Small intestine (tissue), 16 donors: ENCODE data around the gene RAB42. TPM values are rescaled to one million over a fixed set of nuclear protein-coding genes. Genes with fewer than 3 reads are reported as not detected.
A peak's percentile ranks its signal among the peaks of the same experiment; 100 is the strongest.

Source experiments
- DNase-seq, 2 donors: peaks; one replicate each; pipeline versions ENCODE4 v3.0.0 to v3.0.0-alpha.2; 2013
- FAIRE-seq: peaks from 2 replicates; lab custom pipeline; 2012; peaks lifted over from hg19 to GRCh38; lab: Jason Lieb, UNC
- H3K27ac ChIP-seq, 3 donors: one replicate each; pipeline ENCODE4 v1.5.1; 2013; ENCODE audit warnings: low read length in 2 of 3, mild to moderate bottlenecking in 2 of 3, control low read depth in 1 of 3, inconsistent platforms in 1 of 3, low read depth in 1 of 3, moderate library complexity in 1 of 3
- H3K27me3 ChIP-seq, 3 donors: one replicate each; pipeline ENCODE4 v1.6.1; 2013; ENCODE audit warnings: low read length in 3 of 3, inconsistent platforms in 1 of 3; ENCODE audit not compliant: control insufficient read depth in 3 of 3, insufficient read depth in 3 of 3
- H3K36me3 ChIP-seq, 3 donors: one replicate each; pipeline ENCODE4 v1.6.1; 2013; ENCODE audit warnings: low read length in 3 of 3, inconsistent platforms in 1 of 3, low read depth in 1 of 3, mild to moderate bottlenecking in 1 of 3, moderate library complexity in 1 of 3; ENCODE audit not compliant: control insufficient read depth in 3 of 3, insufficient read depth in 2 of 3
- H3K4me1 ChIP-seq, 3 donors: one replicate each; pipeline ENCODE4 v1.6.1; 2013; ENCODE audit warnings: low read length in 2 of 3, inconsistent platforms in 1 of 3, low read depth in 1 of 3, mild to moderate bottlenecking in 1 of 3, moderate library complexity in 1 of 3; ENCODE audit not compliant: control insufficient read depth in 3 of 3, insufficient read depth in 2 of 3
- H3K4me3 ChIP-seq, 3 donors: one replicate each; pipeline ENCODE4 v1.5.1; 2013; ENCODE audit warnings: low read length in 3 of 3, control low read depth in 1 of 3, inconsistent platforms in 1 of 3, low read depth in 1 of 3, mild to moderate bottlenecking in 1 of 3, moderate library complexity in 1 of 3
- H3K9me3 ChIP-seq, 2 donors: one replicate each; pipeline ENCODE4 v1.6.1; 2013; ENCODE audit warnings: low read depth in 1 of 2, low read length in 1 of 2; ENCODE audit not compliant: control insufficient read depth in 2 of 2, insufficient read depth in 1 of 2
- WGBS, 3 donors: extraction: QIAGEN DNeasy Blood & Tissue Kit; methylation state at CpG; one replicate each; pipeline ENCODE4 v1.1.7; 2013; 5-methylcytosine and 5-hydroxymethylcytosine counted together
- long read RNA-seq, 10 donors: transcript quantifications; one replicate each; lab custom pipeline, GENCODE V29; 2026
- polyA plus RNA-seq, 4 donors: library from polyadenylated mRNA; stranded (reverse) in 3 of 4; unstranded in 1 of 4; fragments of 200-250 nt in 3 of 4; fragments of 120-200 nt in 1 of 4; gene quantifications; one replicate each; pipeline versions ENCODE4 v1.2.1 to v1.2.3, GENCODE V29; 2013
- donor health status: healthy with polysubstance abuse.
- donor health status: control.
- donor health status: control.
- donor health status: Bipolar disorder and iron deficiency.
- donor health status: healthy.

Gene RAB42, protein sequence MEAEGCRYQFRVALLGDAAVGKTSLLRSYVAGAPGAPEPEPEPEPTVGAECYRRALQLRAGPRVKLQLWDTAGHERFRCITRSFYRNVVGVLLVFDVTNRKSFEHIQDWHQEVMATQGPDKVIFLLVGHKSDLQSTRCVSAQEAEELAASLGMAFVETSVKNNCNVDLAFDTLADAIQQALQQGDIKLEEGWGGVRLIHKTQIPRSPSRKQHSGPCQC
- polyA plus RNA-seq = 10 to 100 TPM in 1 of 4 donors, 1 to 10 TPM in 3; 1.7 to 28.1 (median 4.8) TPM
- long read RNA-seq, donor 1 = 0 reads
- long read RNA-seq, donor 2, transcript RAB42-202 (2 exons, 857 nt) = major isoform, 18 of 19 reads
- long read RNA-seq, donor 2, partial matches to known transcripts = 0 of 19 reads
- long read RNA-seq, donor 2, other reads (novel, unspliced or antisense) = 0 of 19 reads
- long read RNA-seq, donor 3, transcript RAB42-202 (2 exons, 857 nt) = major isoform, 10 of 30 reads
- long read RNA-seq, donor 3, partial matches to known transcripts = 10 of 30 reads
- long read RNA-seq, donor 3, other reads (novel, unspliced or antisense) = 10 of 30 reads
- long read RNA-seq, donor 4 = 0 reads
- long read RNA-seq, donor 5, transcript RAB42-202 (2 exons, 857 nt) = major isoform, 7 of 7 reads
- long read RNA-seq, donor 5, partial matches to known transcripts = 0 of 7 reads
- long read RNA-seq, donor 5, other reads (novel, unspliced or antisense) = 0 of 7 reads
- long read RNA-seq, donor 6, transcript RAB42-202 (2 exons, 857 nt) = major isoform, 26 of 40 reads
- long read RNA-seq, donor 6, partial matches to known transcripts = 13 of 40 reads
- long read RNA-seq, donor 6, other reads (novel, unspliced or antisense) = 0 of 40 reads
- long read RNA-seq, donor 7 = 0 reads
- long read RNA-seq, donor 8 = 0 reads
- long read RNA-seq, donor 9, transcript RAB42-202 (2 exons, 857 nt) = major isoform, 5 of 5 reads
- long read RNA-seq, donor 9, partial matches to known transcripts = 0 of 5 reads
- long read RNA-seq, donor 9, other reads (novel, unspliced or antisense) = 0 of 5 reads
- long read RNA-seq, donor 10, partial matches to known transcripts = 0 of 3 reads
- long read RNA-seq, donor 10, other reads (novel, unspliced or antisense) = 0 of 3 reads

DNA sequence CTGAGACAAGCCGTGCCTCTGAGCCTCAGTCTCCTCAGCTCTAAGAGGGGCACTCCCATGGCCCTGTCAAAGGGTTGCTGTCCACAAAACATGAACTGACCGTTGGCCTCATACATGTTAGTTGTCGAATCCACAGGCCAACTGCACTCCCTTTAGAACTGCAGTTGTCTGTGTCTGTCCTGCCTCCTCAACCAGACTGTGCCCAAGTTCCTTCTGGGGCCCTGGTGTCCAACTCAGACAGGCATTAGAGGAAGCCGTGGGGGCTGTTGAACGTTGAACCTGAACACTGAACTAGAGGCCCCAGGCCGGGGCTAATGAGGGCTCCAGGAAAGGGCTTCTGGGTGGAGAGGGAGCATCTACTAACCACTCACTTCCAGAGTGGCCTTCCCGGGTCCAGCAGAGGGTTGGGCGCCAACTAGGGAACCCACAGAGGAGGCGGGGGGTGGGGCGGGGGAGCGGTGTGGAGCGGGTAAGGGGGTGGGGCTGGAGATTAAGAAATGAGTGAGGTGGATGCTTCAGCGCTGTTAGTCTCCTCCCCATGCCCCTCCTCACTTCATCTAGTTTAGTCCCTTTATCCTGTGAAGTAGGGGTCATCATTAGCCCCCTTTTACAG lies at the start of gene RAB42:
Gene RAB42 (plus strand): TSS at position 558 of the 613 bp plus-strand sequence. CDS start 247 bp downstream, outside the sequence.
- FAIRE-seq (no peak), DNase-seq (peak; percentile 32 to 82)
- H3K36me3 ChIP-seq = peaks cover 0 to 14% (median 0%) of the 10 kb centered on the region in 3 donors
- 21 to 27% (median 25%) methylated on average over 12 to 13 of the region's 13 CpGs for WGBS, 3 donors
- peaks cover 0 to 22% (median 5%) of the 10 kb centered on the region in 3 donors for H3K4me1 ChIP-seq
- no peaks in the 10 kb centered on the region for H3K27me3 ChIP-seq
- peak within 1 kb of the TSS; percentile 20 to 84 (median 54) for H3K27ac ChIP-seq
- peaks cover 0 to 4% of the 10 kb centered on the region in 2 donors for H3K9me3 ChIP-seq
- H3K4me3 ChIP-seq = peak within 1 kb of the TSS; percentile 35 to 53 (median 38)

DNA sequence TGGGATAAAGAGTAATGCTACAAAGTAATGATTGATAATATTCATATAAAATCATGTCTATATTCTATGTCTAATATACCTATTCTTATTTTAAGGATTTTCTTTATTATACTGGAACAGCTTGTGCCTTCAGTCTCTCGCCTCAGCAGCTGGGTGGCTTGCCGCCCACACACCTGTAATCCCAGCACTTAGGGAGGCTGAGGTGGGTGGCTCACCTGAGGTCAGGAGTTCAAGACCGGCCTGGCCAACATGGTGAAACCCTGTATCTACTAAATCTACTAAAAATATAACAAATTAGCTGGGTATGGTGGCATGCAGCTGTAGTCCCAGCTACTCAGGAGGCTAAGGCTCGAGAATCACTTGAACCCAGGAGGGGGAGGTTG lies 46.8 kb upstream of the RAB42 start:
- Histone ChIP-seq H3K27me3 (no peaks in the 10 kb centered on the region), H3K9me3 (no peaks in the 10 kb centered on the region), H3K36me3 (no peaks in the 10 kb centered on the region), H3K4me1 (no peaks in the 10 kb centered on the region), H3K4me3 (no peak overlapping the region), H3K27ac (no peak overlapping the region)
- WGBS, 3 donors = 94 to 97% (median 97%) methylated on average over 4 of the region's 4 CpGs
- FAIRE-seq (no peak), DNase-seq (no peak)

DNA sequence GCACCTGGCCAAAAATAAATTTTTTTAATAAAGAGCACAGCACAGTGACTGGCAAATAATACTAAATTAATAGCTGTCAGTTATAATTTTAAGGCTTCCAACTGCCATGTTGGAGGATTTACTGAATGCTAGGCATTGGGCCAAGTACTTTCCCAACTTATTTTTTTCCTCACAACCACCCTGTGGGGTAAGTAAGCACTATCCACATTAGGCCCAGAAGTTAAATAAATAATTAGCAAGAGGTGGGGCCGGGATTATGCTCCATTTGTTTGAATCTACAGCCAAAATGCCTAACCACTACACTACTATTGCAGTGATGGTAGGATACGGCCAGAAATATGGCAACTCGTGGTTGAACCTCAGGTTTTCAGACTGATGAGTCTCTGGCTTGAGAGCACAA lies 43.7 kb upstream of the RAB42 start:
- Histone ChIP-seq H3K4me3 (no peak overlapping the region), H3K27me3 (no peaks in the 10 kb centered on the region), H3K9me3 (no peaks in the 10 kb centered on the region), H3K27ac (no peak overlapping the region), H3K4me1 (peaks cover 0 to 3% (median 0%) of the 10 kb centered on the region in 3 donors), H3K36me3 (no peaks in the 10 kb centered on the region)
- 72 to 79% (median 78%) methylated on average over 3 of the region's 3 CpGs for WGBS, 3 donors
- DNase-seq (no peak), FAIRE-seq (no peak)

DNA sequence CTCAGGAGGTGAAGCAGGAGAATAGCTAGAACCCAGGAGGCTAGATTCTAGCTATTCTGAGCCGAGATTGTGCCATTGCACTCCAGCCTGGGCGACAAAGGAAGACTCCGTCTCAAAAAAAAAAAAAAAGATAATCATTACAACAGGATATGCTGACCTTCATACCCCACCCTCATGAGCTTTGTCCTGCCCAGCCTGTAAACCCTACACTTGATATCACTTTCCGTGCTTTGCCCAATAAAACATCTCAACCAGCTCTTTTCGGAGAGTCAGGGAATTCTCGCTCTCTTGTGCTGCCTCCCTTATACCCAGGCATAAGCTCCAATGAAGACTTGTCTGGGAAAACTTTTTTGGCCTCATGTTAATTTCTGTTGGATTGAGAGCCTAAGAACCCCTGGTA lies 40.7 kb upstream of the RAB42 start:
- Histone ChIP-seq H3K27ac (no peak overlapping the region), H3K9me3 (no peaks in the 10 kb centered on the region), H3K27me3 (no peaks in the 10 kb centered on the region), H3K4me3 (no peak overlapping the region), H3K4me1 (peaks cover 0 to 3% (median 0%) of the 10 kb centered on the region in 3 donors), H3K36me3 (peaks cover 0 to 4% (median 0%) of the 10 kb centered on the region in 3 donors)
- FAIRE-seq (no peak), DNase-seq (peak; percentile 42 to 45)
- 51 to 73% (median 53%) methylated on average over 3 to 6 of the region's 6 CpGs for WGBS, 3 donors

DNA sequence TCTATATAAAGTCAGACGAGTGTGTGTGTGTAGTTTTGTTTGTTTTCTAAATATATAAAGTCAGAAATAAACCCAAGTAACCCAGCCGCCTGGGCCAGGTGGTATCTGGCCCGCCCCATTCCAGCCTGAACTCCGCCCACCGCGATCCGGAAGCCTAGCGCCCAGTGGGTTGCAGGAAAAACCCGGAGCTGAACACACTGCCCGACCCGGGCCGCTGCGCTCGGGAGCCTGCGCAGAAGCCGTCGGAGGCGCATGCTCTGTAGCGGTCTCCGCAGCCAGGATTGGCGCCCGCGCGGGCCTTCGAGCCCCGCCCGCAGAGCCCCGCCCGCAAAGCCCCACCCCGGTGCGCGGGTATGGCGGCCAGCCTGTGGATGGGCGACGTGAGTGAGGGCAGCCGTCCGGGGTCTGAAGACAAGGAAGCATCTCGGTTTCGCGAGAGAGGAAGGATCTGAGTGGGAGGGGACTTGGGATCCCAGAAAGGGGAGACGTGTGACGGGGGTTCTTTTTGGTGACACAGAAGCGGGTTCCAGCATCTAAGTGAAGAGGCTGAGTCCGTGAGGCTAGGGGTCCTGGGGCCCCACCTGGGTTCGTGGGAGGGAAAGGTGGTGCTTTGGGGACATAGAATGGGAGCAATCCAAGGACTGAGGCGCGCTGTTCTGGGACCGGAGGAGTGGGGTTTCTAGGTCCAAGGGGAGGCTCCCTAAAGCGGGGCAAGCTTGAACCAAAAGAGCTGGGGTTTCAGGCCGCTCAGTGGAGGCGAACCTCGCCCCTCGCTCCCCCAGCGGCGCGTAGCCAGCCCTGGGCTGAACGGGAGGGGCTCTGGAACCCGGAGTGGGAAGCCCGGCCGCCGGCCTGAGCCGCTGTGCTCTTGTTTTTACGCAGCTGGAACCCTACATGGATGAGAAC lies 39.1 kb upstream of the RAB42 start, which contains the start of gene TRNAU1AP:
Gene TRNAU1AP (plus strand): TSS at position 328 of the 906 bp plus-strand sequence. CDS start 26 bp downstream, at position 354.
- FAIRE-seq (no peak), DNase-seq (peak; percentile 96 to 99)
- 0 to 1% (median 1%) methylated on average over 56 to 63 of the region's 63 CpGs for WGBS, 3 donors
- Histone ChIP-seq H3K27ac (peak within 1 kb of the TSS; percentile 68 to 90 (median 87)), H3K4me1 (peaks cover 0 to 3% (median 0%) of the 10 kb centered on the region in 3 donors), H3K36me3 (peaks cover 0 to 15% (median 2%) of the 10 kb centered on the region in 3 donors), H3K27me3 (no peaks in the 10 kb centered on the region), H3K9me3 (no peaks in the 10 kb centered on the region), H3K4me3 (peak within 1 kb of the TSS; percentile 64 to 97 (median 64))

DNA sequence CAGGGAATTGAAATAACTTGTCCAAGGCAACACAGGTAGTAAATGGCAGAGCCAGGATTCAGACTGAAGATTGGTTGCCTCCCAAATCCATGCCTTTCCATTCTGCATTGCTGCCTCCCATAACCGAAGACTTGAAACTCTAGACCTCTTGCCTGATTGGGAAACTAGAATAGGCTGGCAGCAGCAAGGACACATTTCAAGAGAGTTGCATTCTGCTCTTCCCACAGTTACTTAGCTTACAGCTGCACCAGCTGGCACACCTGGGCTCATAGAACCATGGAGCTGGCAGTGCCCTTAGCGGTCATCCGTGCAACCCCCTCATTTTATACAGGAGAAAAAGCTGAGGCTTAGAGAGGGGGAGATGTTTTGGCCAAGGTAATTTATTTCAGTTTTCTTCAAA lies 31.2 kb upstream of the RAB42 start:
- FAIRE-seq = no peak
- Histone ChIP-seq H3K27ac (no peak overlapping the region), H3K4me1 (no peaks in the 10 kb centered on the region), H3K27me3 (no peaks in the 10 kb centered on the region), H3K36me3 (peaks cover 5 to 78% (median 16%) of the 10 kb centered on the region in 3 donors), H3K4me3 (no peak overlapping the region), H3K9me3 (no peaks in the 10 kb centered on the region)
- 95 to 98% (median 95%) methylated on average over 3 of the region's 3 CpGs for WGBS, 3 donors
- no peak for DNase-seq

DNA sequence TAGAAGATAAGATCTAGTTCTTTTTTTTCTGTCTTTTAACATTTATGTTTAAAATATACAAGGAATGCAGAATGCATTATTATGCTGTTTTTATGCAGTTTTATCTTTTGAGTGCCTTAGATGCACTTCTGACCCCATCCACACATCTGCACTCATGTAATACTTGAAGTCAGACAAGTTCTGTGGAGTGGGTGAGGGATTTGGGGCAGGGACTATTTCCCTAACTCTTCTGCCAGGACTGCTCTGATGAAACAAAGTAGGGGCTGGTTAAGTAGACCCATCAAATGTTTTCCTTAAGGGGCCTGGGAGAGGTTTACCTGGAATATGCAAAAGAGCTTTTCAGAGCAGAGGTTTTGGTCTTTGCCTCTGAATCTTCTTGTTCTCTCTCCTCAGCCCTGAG lies 27.8 kb upstream of the RAB42 start:
- DNase-seq = no peak
- Histone ChIP-seq H3K27ac (no peak overlapping the region), H3K9me3 (no peaks in the 10 kb centered on the region), H3K36me3 (peaks cover 8 to 73% (median 19%) of the 10 kb centered on the region in 3 donors), H3K27me3 (no peaks in the 10 kb centered on the region), H3K4me3 (no peak overlapping the region), H3K4me1 (no peaks in the 10 kb centered on the region)
- no peak for FAIRE-seq
